HG03066 (cell line): Measurements from ENCODE around the gene C6orf15.

Experiments
- ATAC-seq: cut with Tn5 transposase; IDR thresholded peaks from one replicate; pipeline ENCODE4 v1.9.1; 2021; ENCODE audit warnings: low read depth; ENCODE audit not compliant: unreplicated experiment

C6orf15 gene

DNA sequence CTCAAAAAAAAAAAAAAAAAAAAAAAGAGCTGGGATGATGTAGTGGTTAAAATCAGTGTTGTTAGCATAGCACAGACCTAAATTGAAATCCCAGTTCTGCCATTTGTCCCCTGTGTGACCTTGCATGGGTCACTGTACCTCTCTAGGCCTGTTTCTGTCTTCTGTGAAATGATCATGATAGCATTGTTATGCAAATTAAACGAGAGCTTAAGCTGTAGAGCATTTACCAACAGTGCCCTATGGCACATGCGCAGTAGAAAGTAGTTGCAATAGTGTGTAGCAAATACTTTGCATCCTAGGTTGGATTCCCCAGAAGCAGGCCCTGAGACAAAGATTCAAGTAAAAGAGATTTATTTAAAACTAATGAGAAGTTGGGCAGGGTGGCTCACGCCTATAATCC is 19.2 kb upstream of the C6orf15 start:
- ATAC-seq, result no peak

DNA sequence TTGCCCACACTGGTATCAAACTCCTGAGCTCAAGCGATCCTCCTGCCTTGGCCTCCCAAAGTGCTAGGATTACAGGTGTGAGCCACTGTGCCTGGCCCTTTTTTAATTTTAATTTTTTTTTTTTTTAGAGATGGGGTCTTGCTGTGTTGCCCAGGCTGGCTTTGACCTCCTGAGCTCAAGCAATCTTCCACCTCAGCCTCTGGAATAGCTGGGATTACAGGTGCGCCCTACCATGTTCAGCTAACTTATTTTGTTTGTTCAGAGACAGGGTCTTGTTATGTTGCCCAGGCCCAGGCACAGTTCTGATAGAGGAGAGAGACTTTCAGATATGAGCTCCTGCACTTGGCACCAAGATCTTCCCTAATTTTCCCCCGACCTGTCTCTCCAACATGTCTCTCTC is 18.4 kb upstream of the C6orf15 start:
- no peak for ATAC-seq

DNA sequence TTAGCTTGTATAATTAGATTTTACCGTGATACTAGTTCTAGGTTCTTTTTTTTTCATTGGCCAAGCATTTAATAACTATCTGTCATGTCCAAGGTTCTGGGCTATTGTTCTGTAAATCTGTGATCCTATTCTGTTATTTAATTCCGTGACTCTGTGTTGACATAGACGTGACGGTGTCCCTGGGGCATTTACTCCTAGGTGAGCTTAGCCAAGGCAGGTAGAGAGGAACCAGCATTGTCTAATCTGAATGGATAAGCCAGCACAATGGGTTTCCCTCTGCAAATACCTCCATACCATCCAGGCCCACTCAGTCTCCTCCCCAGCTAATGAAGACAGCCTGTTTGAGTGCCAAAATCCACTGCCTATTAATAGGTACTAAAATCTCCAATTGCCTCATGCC is 16.8 kb upstream of the C6orf15 start:
- ATAC-seq, result no peak

DNA sequence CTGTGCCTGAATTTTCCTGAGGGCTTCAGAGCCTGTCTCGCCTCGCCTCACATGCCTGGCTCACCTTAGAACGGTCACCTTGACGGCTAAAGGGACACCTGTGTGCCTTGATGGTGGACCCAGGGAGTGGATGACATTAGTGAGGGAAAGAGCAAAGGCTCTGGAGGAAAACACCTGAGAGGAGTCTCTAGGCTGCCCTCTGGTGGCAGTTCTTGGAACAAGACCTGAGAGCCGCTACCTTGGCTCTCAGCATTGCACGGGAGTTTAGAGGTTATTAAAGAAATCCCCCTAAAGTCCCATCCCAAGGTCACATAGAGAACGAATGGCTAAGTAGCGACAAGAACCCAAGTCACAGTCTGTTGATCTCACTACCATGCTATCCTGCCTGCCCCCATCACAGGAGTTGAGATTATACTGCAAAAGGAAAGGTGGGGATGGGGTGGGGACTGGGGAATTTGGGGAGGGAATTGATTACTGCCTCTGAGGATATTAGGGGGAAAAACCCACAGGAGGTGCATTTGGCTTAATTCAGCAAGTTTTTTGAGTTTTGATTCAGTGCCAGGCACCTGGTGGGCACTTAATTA is 15.8 kb upstream of the C6orf15 start:
- ATAC-seq, result no peak

DNA sequence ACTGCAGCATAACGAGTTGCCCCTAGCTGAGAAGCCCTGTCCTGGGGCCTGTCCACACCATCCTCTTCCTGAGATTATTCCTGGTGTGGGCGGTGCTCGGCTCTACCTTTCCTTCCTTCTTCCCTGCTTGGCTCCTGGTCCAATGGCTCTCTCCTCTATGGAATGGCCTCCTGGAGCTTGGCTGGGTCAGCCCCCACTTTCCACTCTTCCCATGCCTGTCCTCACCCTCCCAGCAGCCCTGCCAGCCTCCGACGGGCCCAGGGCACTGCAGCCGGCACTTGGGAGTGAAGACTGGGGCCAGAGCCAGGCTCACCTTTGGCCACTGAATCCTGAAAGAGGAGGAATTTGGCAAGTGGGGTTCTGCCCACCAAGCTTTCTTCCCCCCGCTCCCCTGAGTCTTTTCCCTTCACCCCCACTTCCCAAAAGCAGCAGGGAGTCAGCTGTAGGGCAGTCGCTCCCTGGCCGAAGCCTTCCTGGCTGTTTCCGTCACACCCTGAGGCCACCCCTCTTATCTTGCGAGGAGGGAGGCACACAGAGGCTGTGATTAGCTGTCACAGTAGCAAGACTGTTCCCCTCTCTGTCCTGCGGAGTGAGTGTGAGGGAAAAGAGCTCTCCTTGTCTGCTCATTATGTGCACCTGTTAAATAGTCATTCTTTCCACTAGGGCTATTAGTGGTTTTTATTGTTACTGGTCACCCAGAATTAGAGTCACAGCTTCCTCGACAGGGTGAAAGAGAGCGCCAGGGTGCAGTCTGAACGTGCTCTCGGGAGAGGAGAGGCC is 14.2 kb upstream of the C6orf15 start:
- ATAC-seq, result no peak

DNA sequence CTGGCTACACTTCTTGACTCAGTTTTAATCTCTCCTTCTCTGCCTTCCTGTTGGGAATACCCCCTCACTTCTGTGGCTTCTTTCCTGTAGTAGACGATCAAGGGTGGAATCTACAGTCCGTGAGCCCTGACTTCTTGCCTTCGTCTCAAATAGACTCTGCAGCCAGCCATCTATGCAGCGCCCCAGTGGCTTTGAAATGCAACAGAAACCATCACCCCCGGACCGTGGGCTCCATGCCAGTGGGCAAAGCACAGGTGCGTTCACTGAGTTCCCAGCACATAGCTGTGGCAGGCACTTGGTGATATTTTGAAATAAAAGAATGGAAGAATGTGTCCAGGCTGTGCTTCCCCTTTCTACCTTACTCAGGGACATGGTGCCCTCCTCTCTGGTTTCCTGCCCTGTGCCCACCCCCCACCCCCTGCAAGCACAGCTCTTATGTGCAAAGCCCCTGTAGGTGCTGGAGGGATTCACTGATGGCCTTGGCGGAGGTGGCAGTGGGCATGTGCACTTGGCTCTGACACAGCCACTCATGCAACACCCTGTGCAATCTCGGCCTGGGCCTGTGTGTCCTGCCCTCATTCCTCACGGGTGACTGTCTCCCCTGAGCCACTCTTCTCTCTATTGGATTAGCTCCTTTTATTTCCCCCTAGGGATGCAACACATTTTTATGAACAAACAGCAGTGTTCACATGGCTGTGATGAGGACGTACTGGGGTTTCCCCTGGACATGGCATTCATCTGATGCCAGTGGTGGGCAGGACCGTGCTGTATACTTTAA is 13.4 kb upstream of the C6orf15 start:
- ATAC-seq, result no peak

DNA sequence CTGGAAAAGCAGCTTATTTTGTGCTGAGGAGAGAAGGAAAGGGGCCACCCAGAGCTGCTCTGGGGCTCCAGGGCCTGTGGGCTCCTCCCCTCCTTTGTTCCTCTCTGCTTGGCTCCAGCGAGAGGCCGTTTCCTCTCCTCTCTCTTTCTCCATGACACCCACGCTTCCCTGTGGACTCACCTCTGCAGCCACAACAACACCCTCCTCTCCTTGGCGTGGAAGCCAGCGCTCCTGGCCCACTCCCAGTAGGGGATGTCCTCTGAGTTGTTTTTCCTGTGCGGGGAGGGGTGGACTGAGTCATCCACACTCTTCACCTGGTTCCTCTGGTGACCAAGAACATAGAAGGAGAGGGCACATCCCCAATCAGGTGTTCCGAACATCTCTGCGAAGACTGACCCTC is 12.8 kb upstream of the C6orf15 start:
- no peak for ATAC-seq

DNA sequence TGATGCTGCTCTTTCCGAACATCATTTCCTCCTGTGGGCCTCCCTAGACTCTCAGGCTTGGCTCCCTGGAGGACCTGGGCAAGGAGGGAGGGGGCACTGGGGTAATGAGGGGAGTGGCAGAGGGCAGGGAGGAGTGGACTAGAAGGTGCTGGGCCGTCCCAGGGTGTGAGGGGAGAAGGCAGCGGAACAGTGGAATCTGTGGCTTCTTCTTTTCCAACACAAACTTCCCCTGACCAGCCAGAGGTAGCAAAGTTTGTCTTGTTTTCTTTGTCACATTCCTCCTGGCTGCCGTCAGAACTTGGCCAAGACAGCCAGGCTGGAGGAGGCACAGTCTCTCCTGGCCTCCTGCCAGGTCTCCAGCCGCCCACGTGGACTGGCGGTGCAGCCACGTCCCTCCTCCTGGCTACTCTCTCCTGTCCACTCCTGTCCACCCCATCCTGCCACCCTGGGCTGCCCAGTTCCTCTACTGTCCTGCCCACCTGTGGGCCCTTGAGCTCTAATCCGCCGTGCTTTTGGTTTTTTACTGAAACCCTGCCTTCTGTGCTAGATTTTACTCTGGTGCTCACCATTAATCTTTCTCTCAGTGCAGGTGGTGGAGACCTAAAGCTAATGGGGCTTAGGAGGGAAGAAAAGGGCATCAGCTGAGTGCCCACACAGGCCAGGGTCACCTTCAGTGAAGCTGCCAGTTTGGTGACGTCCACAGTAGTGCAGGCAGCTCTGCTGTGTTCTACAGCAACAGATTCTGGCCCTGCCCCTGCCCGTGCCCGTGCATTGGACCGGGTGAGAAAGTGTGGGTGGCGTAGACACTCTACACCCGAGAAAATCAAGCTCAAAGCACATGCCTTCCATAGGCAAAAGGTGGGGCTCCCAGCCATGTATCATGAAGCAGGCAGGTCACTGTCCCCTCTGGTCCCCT is 10.7 kb upstream of the C6orf15 start:
- no peak for ATAC-seq

DNA sequence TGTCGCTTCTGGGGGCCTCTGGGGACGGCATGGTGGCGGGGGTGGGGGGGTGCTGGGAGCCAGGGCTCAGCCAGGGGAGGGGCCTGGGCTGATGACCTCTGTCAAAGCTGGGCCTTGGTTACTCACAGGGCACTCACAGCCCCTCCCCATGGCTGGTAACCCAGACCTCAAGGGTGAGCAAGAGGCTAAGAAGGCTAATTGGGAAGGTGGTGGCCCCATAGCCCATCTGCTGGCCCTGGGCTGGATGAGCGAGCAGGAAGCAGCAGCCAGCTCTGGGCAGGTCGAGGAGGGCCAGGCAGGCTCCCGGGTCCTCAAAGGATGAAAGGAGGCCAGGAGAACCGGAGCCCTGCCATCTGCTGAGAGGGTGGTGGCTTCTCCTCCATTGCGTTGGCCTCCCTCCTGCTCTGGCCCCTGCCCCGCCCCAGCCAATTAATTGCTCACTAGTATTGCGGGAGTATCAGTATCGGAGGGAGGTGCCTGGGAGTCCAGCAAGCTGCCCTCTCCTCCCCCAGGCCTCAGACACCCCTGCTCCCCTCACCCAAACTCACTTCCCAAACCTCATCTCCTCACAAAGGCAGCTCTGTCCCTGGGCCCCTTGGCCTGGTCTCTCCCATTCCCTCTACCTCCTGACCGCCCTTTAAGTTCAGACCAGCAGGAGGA is 8.9 kb upstream of the C6orf15 start:
- no peak for ATAC-seq

DNA sequence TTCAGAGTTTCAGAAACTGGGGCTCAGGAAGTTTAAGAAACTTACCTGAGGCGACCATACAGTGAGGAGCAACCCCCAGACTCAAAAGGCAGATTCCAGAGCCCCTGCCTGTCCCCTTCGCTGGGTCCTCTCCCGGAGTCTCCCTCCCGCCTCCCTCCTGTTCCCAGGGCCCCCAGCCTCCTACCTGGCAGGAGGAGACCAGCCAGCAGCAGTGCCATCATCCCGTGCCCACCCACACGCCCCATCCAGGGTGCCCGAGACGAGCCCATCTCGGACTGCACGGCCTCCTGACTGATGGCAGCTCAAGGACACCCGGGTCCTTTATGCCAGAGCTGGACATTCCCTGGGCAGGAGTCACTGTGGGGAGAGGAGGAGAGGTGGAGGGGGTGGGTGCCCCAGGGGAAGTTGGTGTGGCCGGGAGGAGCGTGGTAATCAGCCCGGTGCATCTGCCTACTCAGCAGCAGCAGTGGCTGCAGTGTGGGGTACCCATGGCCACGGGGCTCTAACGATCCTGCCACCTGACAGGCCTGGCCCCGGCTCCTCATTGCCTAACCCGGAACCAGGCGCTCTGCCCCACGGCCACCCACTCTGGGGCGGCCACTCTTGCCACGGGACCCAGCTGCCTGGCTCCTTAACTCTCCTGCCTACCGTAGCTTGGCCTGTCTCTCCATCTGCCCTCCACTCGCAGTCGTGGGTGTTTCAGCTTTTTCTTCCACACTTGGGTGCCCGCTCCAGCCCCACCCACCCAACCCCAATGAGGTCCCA is 8.0 kb upstream of the C6orf15 start, which contains the start of gene CDSN:
CDSN (minus strand) TSS at position 296 of the 765 bp plus-strand sequence; CDS start at position 269, 27 bp downstream.
- no peak for ATAC-seq

DNA sequence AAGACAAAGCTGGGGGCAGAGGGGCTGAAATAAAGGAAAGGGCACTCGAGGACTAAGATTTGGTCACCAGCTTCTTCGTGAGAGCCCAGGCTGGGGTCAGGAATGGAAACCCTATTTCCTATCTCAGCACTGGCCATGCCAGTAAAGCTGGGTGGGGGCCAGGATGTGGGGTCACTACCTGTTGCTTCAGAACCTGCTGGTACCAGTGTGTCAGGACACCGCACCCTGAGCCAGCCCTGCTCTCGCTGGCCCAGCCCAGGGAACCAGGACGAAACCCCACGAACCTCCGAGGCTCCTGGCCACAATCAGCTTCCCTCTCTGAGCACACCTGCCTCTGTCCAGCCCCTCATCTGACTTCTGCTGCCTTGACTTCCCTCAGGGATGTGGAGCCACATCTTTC is 5.8 kb upstream of the C6orf15 start:
- ATAC-seq, result no peak

DNA sequence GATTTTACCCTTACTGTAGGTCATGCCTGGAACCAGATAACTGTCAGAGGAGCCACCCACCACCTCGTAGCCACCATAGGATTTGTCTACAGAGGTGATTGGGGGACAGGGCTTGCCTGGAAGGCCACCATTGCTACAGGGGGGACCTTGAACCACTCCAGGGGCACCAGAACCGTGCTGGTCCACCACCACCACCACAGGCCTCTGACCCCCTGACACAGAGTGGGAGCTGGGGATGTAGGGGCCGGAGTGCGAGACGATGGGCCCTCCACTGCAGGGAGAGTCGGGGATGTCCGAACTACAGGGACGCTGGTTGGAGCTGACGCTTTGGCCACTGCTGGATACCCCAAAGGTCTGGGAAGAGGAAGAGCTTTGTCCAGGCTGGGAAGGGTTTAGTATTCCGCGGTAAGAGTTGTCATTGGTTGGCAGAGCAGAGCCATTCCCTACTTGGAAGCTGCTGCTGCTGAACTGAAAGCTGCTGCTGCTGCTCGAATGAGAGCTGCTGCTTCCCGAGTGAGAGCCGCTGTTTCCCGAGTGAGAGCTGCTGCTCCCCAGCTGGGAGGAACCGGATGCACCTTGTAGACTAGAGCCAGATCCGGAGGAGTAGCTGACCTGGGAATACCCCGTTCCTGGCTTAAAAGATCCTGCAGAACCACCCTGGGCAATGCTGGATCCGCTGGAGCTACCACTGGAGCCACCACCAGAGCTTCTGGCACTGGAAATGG is 4.4 kb upstream of the C6orf15 start:
- ATAC-seq, result no peak

DNA sequence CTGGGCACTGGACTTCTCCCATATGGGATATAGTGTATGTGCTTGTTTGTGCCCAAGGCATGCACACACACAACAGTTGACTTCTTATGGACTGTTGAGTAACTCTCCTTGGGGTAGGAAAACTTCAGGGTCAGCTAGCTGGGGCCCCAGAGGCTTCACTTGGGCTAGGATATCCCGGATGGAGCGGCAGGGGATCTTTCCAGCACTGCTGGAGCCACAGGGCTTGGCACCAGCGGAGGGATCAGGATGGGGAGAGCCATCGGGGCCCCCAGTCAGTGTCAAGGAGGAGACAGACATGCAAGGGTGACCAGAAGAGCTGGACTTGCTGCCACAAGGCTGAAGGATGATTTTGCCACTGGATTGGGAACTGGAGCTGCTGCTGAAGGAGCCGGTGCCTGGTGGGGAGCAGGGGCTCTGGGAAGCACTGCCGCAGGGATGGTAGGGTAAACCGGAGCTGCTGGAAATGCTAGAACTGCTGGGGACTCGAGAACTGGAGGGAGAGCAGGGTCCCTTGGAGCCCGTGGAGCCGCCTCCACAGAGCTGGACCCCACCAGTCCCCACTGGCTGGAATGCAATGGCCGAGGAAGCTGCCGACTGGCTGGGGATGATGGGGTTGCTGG is 3.7 kb upstream of the C6orf15 start:
- ATAC-seq, result no peak

DNA sequence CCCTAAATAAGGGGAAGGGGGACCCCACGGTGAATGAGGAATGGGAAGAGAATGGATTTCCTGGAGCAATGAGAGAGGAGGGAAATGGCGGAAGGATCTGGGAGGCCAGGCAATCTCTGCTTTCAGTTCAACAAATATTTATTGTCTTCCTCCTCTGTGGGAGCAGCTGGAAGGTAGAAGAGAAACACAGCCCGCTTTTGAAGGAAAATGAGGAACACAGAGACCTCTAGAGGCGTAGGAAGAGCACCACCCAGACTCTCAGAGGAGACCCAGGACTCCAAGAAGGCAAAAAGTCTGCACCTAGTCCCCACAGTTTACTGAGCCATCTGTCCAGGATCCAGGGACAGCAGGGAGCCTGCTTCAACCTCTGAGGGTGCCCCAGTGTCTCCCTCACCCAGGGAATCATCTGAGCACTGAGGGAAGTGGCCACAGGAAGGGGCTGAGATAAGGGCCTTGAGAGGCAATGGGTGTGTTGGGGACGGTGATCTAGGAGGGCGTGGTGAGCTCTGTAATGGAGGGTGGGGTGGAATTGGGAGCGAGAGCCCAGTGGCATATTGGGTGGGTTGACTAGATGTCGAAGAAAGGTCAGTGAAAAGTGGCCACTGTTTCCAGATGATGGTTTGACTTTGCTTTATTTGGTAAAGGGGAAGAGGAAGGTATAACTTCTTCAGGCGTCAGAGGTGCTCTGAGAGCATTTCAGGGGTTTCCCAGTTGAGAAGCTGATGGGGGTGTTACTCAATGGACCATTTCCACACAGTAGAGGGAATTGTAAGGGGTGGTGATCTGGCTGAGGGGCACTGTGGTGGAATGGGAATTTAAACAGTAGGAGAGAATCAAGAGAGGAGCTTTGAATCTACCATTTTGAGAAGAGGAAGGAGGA is 2.8 kb upstream of the C6orf15 start:
- no peak for ATAC-seq

DNA sequence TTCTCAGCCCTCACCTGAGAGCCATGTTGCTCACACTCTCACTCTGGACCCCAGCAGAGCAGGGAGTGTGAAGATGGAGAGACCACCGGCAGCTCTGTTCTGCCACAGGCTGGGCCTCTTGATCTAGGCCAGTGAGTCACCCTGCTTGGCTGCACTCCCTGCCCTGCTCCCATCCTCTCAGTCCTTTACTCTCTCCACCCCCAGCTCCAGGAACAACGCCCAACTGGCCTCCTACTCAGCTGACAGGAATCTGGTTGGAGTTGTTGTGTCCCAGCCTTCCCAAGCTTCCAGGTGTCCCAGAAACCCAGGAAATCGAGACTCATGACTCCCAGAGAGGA is 2.1 kb upstream of the C6orf15 start, which contains the start of gene PSORS1C1:
PSORS1C1 (plus strand) TSS at position 260 of the 338 bp plus-strand sequence. CDS start 14,833 bp downstream, outside the sequence.
- ATAC-seq, result no peak

DNA sequence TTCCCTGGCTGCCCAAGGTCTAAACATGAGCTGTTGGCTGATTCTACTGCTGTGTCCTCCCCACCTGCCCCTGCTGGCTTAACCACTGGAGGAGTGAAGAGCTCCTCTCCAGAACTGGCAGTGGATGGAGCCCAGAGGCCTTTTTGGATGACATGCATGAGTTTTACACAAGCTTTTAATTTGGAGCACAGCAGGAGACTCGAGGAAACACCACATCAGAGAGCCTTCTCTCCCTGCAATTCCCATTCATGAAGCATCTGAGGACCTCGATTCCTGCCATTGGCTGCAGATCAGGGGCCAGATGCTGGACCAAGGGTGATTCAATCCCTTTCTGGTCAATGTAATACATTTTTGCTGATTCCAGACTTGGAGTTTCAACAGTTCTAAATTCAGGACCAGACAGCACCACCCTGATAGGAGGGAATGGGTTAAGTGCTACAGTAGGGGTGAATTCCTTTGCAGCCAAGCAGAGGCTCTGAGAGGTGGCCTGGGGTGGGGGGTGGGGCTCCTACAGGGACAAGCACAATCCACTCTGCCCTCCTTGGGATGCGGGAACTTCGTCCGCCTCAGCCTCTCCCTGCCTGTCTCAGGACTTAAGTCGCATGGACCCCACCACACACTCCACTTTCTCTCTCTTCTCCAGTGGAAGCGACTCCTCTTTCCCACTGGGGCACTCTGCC is 1.6 kb upstream of the C6orf15 start:
- no peak for ATAC-seq

DNA sequence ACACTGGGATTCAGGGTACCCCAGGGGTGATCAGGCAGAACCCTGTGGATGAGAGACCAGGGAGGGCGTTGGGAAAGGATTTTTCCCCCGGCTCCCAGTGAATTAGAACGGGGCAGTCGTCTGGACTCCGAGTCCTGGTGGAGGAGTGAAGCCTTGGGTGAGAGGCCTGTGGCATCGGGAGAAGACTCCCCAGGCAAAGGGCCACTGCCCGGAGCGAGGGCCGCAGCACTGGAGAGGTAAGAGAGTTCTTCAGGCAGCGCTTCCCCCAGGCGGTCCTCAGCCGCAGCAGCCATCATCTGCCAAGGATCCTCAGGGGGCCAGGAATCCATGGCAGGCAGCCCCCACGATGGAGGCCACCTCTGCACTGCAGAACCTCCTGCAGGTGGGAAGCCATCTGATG is 663 bp downstream of the C6orf15 start:
- ATAC-seq, result no peak
